ENCODE data around the gene EHMT1.

The EHMT1 gene

GRCh38 chr9:137640862-137641261 is 22.1 kb downstream of the EHMT1 start:
- Histone ChIP-seq H2AFZ (no peak overlapping the region), H3K9ac (no peak overlapping the region), H3K27ac (no peak overlapping the region), H3K4me3 (ENCODE audit: low read depth, low read length) (no peak overlapping the region), H3K9me3 (ENCODE audit: control insufficient read depth, low read length) (no peaks in the 10 kb centered on the region), H3K4me1 (no peaks in the 10 kb centered on the region), H3K4me2 (ENCODE audit: low read length) (no peak overlapping the region), H3K27me3 (ENCODE audit: control insufficient read depth, insufficient read depth, low read length) (no peaks in the 10 kb centered on the region), H3K36me3 (ENCODE audit: control insufficient read depth, insufficient read depth, low read length) (no peaks in the 10 kb centered on the region), H3K79me2 (peaks cover 32% of the 10 kb centered on the region)
- TF ChIP-seq, protein P1, sequence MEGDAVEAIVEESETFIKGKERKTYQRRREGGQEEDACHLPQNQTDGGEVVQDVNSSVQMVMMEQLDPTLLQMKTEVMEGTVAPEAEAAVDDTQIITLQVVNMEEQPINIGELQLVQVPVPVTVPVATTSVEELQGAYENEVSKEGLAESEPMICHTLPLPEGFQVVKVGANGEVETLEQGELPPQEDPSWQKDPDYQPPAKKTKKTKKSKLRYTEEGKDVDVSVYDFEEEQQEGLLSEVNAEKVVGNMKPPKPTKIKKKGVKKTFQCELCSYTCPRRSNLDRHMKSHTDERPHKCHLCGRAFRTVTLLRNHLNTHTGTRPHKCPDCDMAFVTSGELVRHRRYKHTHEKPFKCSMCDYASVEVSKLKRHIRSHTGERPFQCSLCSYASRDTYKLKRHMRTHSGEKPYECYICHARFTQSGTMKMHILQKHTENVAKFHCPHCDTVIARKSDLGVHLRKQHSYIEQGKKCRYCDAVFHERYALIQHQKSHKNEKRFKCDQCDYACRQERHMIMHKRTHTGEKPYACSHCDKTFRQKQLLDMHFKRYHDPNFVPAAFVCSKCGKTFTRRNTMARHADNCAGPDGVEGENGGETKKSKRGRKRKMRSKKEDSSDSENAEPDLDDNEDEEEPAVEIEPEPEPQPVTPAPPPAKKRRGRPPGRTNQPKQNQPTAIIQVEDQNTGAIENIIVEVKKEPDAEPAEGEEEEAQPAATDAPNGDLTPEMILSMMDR (IDR thresholded peaks at IDR 0.05), result no peak

DNA sequence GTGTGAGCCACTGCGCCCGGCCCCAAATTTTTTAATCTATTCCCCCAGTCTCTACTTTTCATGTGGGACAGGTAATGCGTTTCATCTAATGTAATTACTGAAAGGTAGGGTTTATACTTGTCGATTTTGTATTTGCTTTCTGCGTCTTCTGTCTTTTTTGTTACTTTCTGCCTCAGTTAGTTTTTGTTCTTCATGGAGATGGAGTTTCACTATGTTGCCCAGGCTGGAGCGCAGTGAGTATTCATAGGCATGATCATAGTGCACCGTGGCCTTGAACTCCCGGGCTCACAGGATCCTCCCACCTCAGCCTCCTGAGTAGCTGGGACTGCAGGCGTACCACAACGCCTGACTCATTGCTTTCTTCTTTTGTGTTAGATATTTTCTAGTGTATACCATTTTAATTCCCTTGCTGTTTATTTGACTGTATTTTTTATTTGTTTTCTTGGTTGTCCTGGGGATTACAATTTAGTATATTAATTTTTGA is 23.4 kb downstream of the EHMT1 start:
- no peak overlapping the region for H3K9ac ChIP-seq
- H3K4me1 ChIP-seq, result no peaks in the 10 kb centered on the region
- TF ChIP-seq, protein P1 (IDR thresholded peaks at IDR 0.05), result no peak
- no peaks in the 10 kb centered on the region for H3K36me3 ChIP-seq (ENCODE audit: control insufficient read depth, insufficient read depth, low read length)
- no peak overlapping the region for H3K4me3 ChIP-seq (ENCODE audit: low read depth, low read length)
- H2AFZ ChIP-seq, result no peak overlapping the region
- H3K9me3 ChIP-seq (ENCODE audit: control insufficient read depth, low read length), result no peaks in the 10 kb centered on the region
- no peak overlapping the region for H3K4me2 ChIP-seq (ENCODE audit: low read length)
- H3K79me2 ChIP-seq, result peaks cover 29% of the 10 kb centered on the region
- no peaks in the 10 kb centered on the region for H3K27me3 ChIP-seq (ENCODE audit: control insufficient read depth, insufficient read depth, low read length)
- H3K27ac ChIP-seq, result no peak overlapping the region

DNA sequence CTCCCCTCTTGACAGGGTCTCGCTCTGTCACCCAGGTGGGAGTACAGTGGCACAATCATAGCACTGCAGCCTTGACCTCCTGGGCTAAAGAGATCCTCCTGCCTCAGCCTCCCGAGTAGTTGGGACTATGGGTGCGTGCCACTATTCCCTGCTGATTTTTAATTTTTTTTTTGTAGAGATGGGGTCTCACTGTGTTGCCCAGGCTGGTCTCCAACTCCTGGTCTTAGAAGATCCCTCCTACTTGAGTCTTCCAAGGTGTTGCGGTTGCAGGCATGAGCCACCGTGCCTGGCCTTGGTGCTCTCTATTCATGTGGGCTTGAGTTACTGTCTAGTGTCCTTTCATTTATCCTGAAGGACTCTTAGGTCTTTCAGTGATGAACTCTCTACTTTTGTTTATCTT is 24.1 kb downstream of the EHMT1 start:
- H3K27me3 ChIP-seq (ENCODE audit: control insufficient read depth, insufficient read depth, low read length), result no peaks in the 10 kb centered on the region
- TF ChIP-seq, protein P1 (IDR thresholded peaks at IDR 0.05), result no peak
- H3K36me3 ChIP-seq (ENCODE audit: control insufficient read depth, insufficient read depth, low read length), result no peaks in the 10 kb centered on the region
- no peak overlapping the region for H3K27ac ChIP-seq
- no peaks in the 10 kb centered on the region for H3K4me1 ChIP-seq
- H3K9ac ChIP-seq, result no peak overlapping the region
- H3K4me2 ChIP-seq (ENCODE audit: low read length), result no peak overlapping the region
- peaks cover 24% of the 10 kb centered on the region for H3K79me2 ChIP-seq
- H3K9me3 ChIP-seq (ENCODE audit: control insufficient read depth, low read length), result no peaks in the 10 kb centered on the region
- H3K4me3 ChIP-seq (ENCODE audit: low read depth, low read length), result no peak overlapping the region
- no peak overlapping the region for H2AFZ ChIP-seq

DNA sequence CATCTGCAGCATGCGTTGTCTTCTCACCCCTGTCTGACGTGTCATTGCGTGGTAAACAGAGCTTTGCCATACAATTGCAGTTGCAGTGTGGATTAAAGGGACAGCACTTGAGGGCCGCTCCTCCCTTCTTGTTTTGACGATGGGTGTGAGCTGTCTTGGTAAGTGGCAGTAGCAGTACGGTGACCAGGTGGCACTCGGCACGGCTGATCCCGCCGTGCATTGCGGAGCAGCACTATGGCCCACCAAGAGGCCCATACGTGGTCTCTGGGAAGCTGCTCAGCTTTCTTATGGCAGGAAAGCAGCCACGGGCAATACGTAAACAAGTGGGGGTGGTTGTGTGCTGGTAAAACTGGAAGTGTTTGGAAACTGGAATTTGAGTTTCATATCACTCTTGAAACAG is 25.1 kb downstream of the EHMT1 start:
- TF ChIP-seq, protein P1 (IDR thresholded peaks at IDR 0.05), result no peak
- no peaks in the 10 kb centered on the region for H3K36me3 ChIP-seq (ENCODE audit: control insufficient read depth, insufficient read depth, low read length)
- H3K4me1 ChIP-seq, result no peaks in the 10 kb centered on the region
- H3K4me2 ChIP-seq (ENCODE audit: low read length), result no peak overlapping the region
- H2AFZ ChIP-seq, result no peak overlapping the region
- H3K27me3 ChIP-seq (ENCODE audit: control insufficient read depth, insufficient read depth, low read length), result no peaks in the 10 kb centered on the region
- peaks cover 26% of the 10 kb centered on the region for H3K79me2 ChIP-seq
- H3K4me3 ChIP-seq (ENCODE audit: low read depth, low read length), result no peak overlapping the region
- H3K27ac ChIP-seq, result no peak overlapping the region
- H3K9me3 ChIP-seq (ENCODE audit: control insufficient read depth, low read length), result no peaks in the 10 kb centered on the region
- no peak overlapping the region for H3K9ac ChIP-seq

DNA sequence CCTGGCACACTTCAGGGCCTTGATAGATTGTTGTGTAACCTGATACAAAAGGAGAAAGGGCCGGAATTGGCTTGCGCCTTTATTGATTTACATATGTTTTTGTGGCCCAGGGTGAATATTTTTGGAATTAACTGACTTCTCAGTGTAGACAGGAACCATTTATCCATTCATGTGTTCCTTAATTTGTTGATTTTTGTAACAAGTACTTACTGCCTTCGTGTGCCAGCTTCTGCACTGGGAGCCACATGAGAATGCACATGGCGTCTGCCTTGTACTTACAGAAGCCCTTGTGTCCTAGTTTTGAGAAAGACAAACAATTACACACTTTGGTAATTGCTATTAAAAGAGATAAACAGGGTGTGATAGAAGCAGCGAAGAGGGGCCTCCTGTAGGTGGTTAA is 26.4 kb downstream of the EHMT1 start:
- Histone ChIP-seq H3K27ac (no peak overlapping the region), H3K9me3 (ENCODE audit: control insufficient read depth, low read length) (no peaks in the 10 kb centered on the region), H2AFZ (no peak overlapping the region), H3K79me2 (peaks cover 22% of the 10 kb centered on the region), H3K36me3 (ENCODE audit: control insufficient read depth, insufficient read depth, low read length) (no peaks in the 10 kb centered on the region), H3K9ac (no peak overlapping the region), H3K27me3 (ENCODE audit: control insufficient read depth, insufficient read depth, low read length) (no peaks in the 10 kb centered on the region), H3K4me1 (no peaks in the 10 kb centered on the region), H3K4me3 (ENCODE audit: low read depth, low read length) (no peak overlapping the region), H3K4me2 (ENCODE audit: low read length) (no peak overlapping the region)
- TF ChIP-seq, protein P1 (IDR thresholded peaks at IDR 0.05), result no peak
